ENCODE data around the gene EN1. TPM values are rescaled to one million over a fixed set of nuclear protein-coding genes. Genes with fewer than 3 reads are reported as not detected.

Gene EN1
- total RNA-seq, 1 experiment from 2014 or later, result not detected

DNA sequence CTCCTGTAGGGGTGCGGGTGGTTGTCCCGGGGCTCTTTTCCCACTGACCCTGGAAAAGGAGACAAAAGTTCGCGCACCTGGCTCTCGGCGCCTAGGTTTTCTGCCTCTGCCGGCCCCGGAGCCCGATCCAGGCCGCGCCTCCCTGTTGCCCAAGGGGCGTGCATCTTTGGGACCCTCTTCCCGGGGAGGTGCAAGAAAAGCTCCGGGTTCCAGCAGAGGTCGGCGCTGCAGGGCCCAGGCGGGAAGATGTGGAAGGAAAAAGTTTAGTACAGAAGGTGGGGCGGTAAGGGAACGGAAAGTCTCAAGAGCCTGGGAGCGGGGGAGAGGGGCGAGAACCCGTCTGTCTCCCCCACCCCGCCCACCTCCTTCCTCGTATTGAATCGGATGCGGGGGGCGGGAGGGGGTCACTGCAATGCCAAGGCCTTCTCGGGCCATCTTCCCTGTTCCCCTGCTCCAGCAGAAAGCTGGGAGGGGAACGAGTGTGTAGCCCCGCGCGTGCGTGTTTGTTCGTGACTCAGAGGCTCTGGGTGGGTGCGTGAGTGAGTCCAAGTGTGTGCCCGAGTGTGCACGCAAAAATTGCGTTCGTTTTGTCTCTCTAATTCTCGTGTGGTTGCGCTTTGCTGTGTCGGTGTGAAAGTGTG, 6.3 kb upstream of the EN1 start:
- no peak for DNase-seq (ENCODE audit: low spot score)
- H3K27ac ChIP-seq (ENCODE audit: low read depth, low read length, poor library complexity, severe bottlenecking), result no peak overlapping the region
- intact Hi-C loops (cut with micrococcal nuclease; ENCODE audit: unreplicated experiment), result loop anchor here (2.0 to 10.0 kb wide), 2 partner anchors 479 to 631 kb away; no protein-coding TSS in a partner anchor
- H3K4me1 ChIP-seq (ENCODE audit: insufficient read depth, low read length, poor library complexity, severe bottlenecking), result peaks cover 7% of the 10 kb centered on the region
- peaks cover 99% of the 10 kb centered on the region for H3K27me3 ChIP-seq (replicated peaks; ENCODE audit: insufficient read depth, low read depth, low read length, poor library complexity)
- H3K36me3 ChIP-seq (ENCODE audit: insufficient read depth, low read length, poor library complexity, severe bottlenecking), result no peaks in the 10 kb centered on the region
- H3K4me3 ChIP-seq (ENCODE audit: low read depth, low read length, poor library complexity, severe bottlenecking), result no peak overlapping the region
- ChIA-PET CTCF (no interaction called here), POLR2A (ENCODE audit: low non-redundant PET) (interaction anchor here (0.6 kb wide), 1 partner anchor 284 kb away, joined by 3 read pairs; no protein-coding TSS in a partner anchor)
- BruUV-seq (replicated peaks), result no TSS peak
- H3K9me3 ChIP-seq (ENCODE audit: low read depth, low read length, poor library complexity, severe bottlenecking), result no peaks in the 10 kb centered on the region
- TF ChIP-seq, protein P1, sequence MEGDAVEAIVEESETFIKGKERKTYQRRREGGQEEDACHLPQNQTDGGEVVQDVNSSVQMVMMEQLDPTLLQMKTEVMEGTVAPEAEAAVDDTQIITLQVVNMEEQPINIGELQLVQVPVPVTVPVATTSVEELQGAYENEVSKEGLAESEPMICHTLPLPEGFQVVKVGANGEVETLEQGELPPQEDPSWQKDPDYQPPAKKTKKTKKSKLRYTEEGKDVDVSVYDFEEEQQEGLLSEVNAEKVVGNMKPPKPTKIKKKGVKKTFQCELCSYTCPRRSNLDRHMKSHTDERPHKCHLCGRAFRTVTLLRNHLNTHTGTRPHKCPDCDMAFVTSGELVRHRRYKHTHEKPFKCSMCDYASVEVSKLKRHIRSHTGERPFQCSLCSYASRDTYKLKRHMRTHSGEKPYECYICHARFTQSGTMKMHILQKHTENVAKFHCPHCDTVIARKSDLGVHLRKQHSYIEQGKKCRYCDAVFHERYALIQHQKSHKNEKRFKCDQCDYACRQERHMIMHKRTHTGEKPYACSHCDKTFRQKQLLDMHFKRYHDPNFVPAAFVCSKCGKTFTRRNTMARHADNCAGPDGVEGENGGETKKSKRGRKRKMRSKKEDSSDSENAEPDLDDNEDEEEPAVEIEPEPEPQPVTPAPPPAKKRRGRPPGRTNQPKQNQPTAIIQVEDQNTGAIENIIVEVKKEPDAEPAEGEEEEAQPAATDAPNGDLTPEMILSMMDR (conservative IDR thresholded peaks at IDR 0.05; ENCODE audit: low read depth, low read length), result no peak
- TF ChIP-seq EZH2 (IDR thresholded peaks at IDR 0.05; ENCODE audit: borderline replicate concordance, low read depth, low read length, poor library complexity, severe bottlenecking), result no peak

- no peak overlapping the region for H3K27ac ChIP-seq (ENCODE audit: low read depth, low read length, poor library complexity, severe bottlenecking)
- no peaks in the 10 kb centered on the region for H3K36me3 ChIP-seq (ENCODE audit: insufficient read depth, low read length, poor library complexity, severe bottlenecking)
- peak; percentile 54 for TF ChIP-seq EZH2 (IDR thresholded peaks at IDR 0.05; ENCODE audit: borderline replicate concordance, low read depth, low read length, poor library complexity, severe bottlenecking)
- TF ChIP-seq, protein P1 (conservative IDR thresholded peaks at IDR 0.05; ENCODE audit: low read depth, low read length), result no peak
- peaks cover 8% of the 10 kb centered on the region for H3K4me1 ChIP-seq (ENCODE audit: insufficient read depth, low read length, poor library complexity, severe bottlenecking)
- DNase-seq (ENCODE audit: low spot score), result no peak
- intact Hi-C loops (cut with micrococcal nuclease; ENCODE audit: unreplicated experiment), result loop anchor here (10.0 kb wide), 1 partner anchor 478 kb away; no protein-coding TSS in a partner anchor
- CTCF ChIA-PET, result no interaction called here
- H3K4me3 ChIP-seq (ENCODE audit: low read depth, low read length, poor library complexity, severe bottlenecking), result no peak overlapping the region
- BruUV-seq (replicated peaks), result no TSS peak
- H3K27me3 ChIP-seq (replicated peaks; ENCODE audit: insufficient read depth, low read depth, low read length, poor library complexity), result peaks cover 99% of the 10 kb centered on the region
- POLR2A ChIA-PET (ENCODE audit: low non-redundant PET), result no interaction called here
- no peaks in the 10 kb centered on the region for H3K9me3 ChIP-seq (ENCODE audit: low read depth, low read length, poor library complexity, severe bottlenecking)
These were observed 5.7 kb upstream of the EN1 start for GRCh38 chr2:118853129-118853640.

DNA sequence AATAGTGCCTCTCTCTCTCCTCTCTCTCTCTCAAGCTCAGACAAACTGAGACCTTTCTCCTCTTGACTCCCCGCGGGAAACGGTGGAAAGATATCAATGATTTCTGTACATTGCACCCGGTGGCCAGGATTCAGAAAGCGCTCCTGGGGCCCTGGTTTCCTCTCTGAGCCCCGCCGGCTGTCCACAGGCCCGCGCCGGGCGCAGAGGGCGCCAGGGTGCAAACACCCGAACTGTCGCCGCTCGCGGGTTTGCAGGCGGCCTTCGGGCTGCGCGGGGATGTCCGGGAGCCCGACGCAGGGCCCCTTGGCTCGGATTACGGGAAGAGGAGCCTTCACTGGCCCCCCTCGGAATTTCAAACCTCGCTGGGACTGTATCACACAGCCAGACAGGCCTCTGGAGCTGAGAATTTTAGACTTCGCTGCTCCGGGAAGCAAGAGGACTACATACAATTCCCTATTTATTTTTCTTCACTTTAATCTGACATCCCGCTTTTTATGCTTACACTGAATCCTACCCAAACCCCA, 5.2 kb upstream of the EN1 start:
- no peak overlapping the region for H3K4me3 ChIP-seq (ENCODE audit: low read depth, low read length, poor library complexity, severe bottlenecking)
- intact Hi-C loops (cut with micrococcal nuclease; ENCODE audit: unreplicated experiment), result loop anchor here (10.0 kb wide), 1 partner anchor 478 kb away; no protein-coding TSS in a partner anchor
- no peak for DNase-seq (ENCODE audit: low spot score)
- H3K27ac ChIP-seq (ENCODE audit: low read depth, low read length, poor library complexity, severe bottlenecking), result no peak overlapping the region
- peaks cover 99% of the 10 kb centered on the region for H3K27me3 ChIP-seq (replicated peaks; ENCODE audit: insufficient read depth, low read depth, low read length, poor library complexity)
- BruUV-seq (replicated peaks), result no TSS peak
- ChIA-PET POLR2A (ENCODE audit: low non-redundant PET) (no interaction called here), CTCF (no interaction called here)
- H3K36me3 ChIP-seq (ENCODE audit: insufficient read depth, low read length, poor library complexity, severe bottlenecking), result no peaks in the 10 kb centered on the region
- H3K4me1 ChIP-seq (ENCODE audit: insufficient read depth, low read length, poor library complexity, severe bottlenecking), result peaks cover 14% of the 10 kb centered on the region
- H3K9me3 ChIP-seq (ENCODE audit: low read depth, low read length, poor library complexity, severe bottlenecking), result no peaks in the 10 kb centered on the region
- TF ChIP-seq EZH2 (IDR thresholded peaks at IDR 0.05; ENCODE audit: borderline replicate concordance, low read depth, low read length, poor library complexity, severe bottlenecking), result peak; percentile 63
- TF ChIP-seq, protein P1 (conservative IDR thresholded peaks at IDR 0.05; ENCODE audit: low read depth, low read length), result no peak
